ENCODE results near the gene UGT2B10. TPM values are rescaled to one million over a fixed set of nuclear protein-coding genes. Genes with fewer than 3 reads are reported as not detected.
"Not testable (repeated sequence)": the region's sequence is repeated elsewhere in the genome, so short reads cannot be mapped to it uniquely, and the experiment has no call there.

Gene UGT2B10
- not detected in 2 replicates for total RNA-seq

- H3K27me3 Mint-ChIP-seq (ENCODE audit: insufficient read depth); H3K9me3 Mint-ChIP-seq; H3K36me3 Mint-ChIP-seq (ENCODE audit: low read depth); intact Hi-C loops (cut with micrococcal nuclease); H3K4me3 Mint-ChIP-seq; H3K27ac Mint-ChIP-seq; DNase-seq (ENCODE audit: low spot score); H3K4me1 Mint-ChIP-seq (ENCODE audit: low read depth): not testable (repeated sequence)
Measured at GRCh38 chr4:68815617-68816409, at the start of gene UGT2B10. Gene UGT2B10 (plus strand): TSS chr4:68815994. CDS start chr4:68816020, 26 bp downstream.

DNA sequence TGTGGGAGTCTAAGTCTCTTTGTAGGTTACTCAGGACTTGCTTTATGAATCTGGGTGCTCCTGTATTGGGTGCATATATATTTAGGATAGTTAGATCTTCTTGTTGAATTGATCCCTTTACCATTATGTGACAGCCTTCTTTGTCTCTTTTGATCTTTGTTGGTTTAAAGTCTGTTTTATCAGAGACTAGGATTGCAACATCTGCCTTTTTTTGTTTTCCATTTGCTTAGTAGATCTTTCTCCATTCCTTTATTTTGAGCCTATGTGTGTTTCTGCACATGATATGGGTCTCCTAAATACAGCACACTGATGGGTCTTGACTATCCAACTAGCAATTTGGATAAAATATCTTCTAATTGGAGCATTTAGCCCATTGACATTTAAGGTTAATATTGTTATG is 44.0 kb upstream of the UGT2B10 start:
- H3K27me3 Mint-ChIP-seq (ENCODE audit: insufficient read depth); H3K36me3 Mint-ChIP-seq (ENCODE audit: low read depth); H3K9me3 Mint-ChIP-seq; intact Hi-C loops (cut with micrococcal nuclease); DNase-seq (ENCODE audit: low spot score); H3K4me1 Mint-ChIP-seq (ENCODE audit: low read depth); H3K4me3 Mint-ChIP-seq; H3K27ac Mint-ChIP-seq: not testable (repeated sequence)

DNA sequence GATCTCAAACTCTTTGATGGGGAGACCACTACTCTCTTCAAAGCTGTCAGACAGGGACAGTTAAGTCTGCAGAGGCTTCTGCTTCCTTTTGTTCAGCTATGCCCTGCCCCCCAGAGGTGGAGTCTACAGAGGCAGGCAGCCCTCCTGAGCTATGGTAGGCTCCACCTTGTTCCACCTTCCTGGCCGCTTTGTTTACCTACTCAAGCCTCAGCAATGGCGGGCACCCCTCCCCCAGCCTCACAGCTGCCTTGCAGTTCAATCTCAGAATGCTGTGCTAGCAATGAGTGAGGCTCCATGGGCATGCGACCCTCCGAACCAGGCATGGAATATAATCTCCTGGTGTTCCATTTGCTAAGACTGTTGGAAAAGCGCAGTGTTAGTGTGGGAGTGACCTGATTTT is 42.1 kb upstream of the UGT2B10 start:
- no peak overlapping the region for H3K27ac Mint-ChIP-seq
- no peak overlapping the region for H3K4me3 Mint-ChIP-seq
- H3K9me3 Mint-ChIP-seq: no peaks in the 10 kb centered on the region
- no peaks in the 10 kb centered on the region for H3K36me3 Mint-ChIP-seq (ENCODE audit: low read depth)
- H3K4me1 Mint-ChIP-seq (ENCODE audit: low read depth): no peaks in the 10 kb centered on the region
- intact Hi-C loops (cut with micrococcal nuclease): no loop called here
- no peak for DNase-seq (ENCODE audit: low spot score)
- H3K27me3 Mint-ChIP-seq (ENCODE audit: insufficient read depth): no peaks in the 10 kb centered on the region

- intact Hi-C loops (cut with micrococcal nuclease): no loop called here
Measured at GRCh38 chr4:68780232-68780631, 35.6 kb upstream of the UGT2B10 start.

DNA sequence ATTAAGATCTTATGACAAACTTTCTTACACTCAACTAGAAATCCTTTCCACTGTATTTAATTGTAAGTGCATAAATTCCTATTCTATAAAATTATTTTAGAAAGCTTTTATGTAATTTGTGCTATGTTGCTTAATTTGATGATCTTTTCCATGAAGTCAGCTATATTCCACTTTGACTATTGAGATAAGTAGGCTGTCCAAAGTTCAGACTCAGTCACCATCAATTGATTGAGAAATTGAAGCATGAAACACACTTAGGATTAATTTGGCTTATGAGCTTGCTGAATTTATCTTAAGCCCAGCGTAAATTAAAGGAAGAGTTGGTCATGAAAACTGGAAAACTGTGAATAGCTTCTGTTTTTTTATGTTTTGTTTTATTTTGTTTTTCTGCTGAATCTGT is 18.7 kb upstream of the UGT2B10 start:
- H3K36me3 Mint-ChIP-seq (ENCODE audit: low read depth): no peaks in the 10 kb centered on the region
- H3K4me1 Mint-ChIP-seq (ENCODE audit: low read depth): no peaks in the 10 kb centered on the region
- no peak overlapping the region for H3K4me3 Mint-ChIP-seq
- DNase-seq (ENCODE audit: low spot score): no peak
- no peaks in the 10 kb centered on the region for H3K27me3 Mint-ChIP-seq (ENCODE audit: insufficient read depth)
- H3K9me3 Mint-ChIP-seq: no peaks in the 10 kb centered on the region
- intact Hi-C loops (cut with micrococcal nuclease): no loop called here
- H3K27ac Mint-ChIP-seq: no peak overlapping the region

More at GRCh38 chr4:68780232-68780631, 35.6 kb upstream of the UGT2B10 start:
- H3K27me3 Mint-ChIP-seq (ENCODE audit: insufficient read depth): no peaks in the 10 kb centered on the region
- peaks cover 9% of the 10 kb centered on the region for H3K9me3 Mint-ChIP-seq
- no peak for DNase-seq (ENCODE audit: low spot score)
- H3K36me3 Mint-ChIP-seq (ENCODE audit: low read depth): no peaks in the 10 kb centered on the region
- no peak overlapping the region for H3K4me3 Mint-ChIP-seq
- no peaks in the 10 kb centered on the region for H3K4me1 Mint-ChIP-seq (ENCODE audit: low read depth)
- no peak overlapping the region for H3K27ac Mint-ChIP-seq

DNA sequence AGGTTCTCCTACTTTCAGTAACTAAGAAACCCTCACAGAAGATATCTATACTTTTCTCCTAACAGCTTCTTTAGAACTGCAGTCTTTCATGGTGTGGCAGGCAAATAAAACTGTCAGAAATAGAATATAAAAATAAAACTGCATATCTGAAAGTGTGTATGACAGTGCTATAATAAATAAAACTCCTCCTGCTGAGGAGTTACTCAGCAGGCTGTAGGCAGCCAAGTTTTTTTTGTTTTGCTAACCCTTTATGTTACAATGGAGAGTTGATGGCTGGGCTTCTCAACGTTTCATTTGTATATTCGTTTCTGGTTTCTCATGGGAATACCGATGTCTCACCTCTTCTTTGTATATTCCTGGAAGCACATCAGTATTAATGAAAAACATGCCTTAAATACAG is 18.2 kb upstream of the UGT2B10 start:
- no peak overlapping the region for H3K27ac Mint-ChIP-seq

DNA sequence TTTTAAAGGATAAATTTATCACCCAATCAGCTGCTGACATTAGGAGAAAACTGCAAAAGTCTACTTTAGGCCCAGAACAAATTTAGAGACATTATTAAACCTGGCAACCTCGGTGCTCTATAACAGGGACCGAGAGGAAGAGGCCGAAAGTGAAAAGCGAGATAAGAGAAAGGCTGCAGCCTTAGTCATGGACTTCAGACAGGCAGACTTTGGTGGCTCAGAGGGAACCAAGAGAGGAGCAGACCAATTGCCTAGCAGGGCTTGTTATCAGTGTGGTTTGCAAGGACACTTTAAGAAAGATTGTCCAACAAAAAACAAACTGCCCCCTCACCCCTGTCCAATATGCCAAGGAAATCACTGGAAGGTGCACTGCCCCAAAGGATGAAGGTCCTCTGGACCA is 12.8 kb upstream of the UGT2B10 start:
- Mint-ChIP-seq H3K36me3 (ENCODE audit: low read depth) (no peaks in the 10 kb centered on the region), H3K27me3 (ENCODE audit: insufficient read depth) (no peaks in the 10 kb centered on the region), H3K4me1 (ENCODE audit: low read depth) (no peaks in the 10 kb centered on the region), H3K9me3 (no peaks in the 10 kb centered on the region), H3K4me3 (no peak overlapping the region), H3K27ac (no peak overlapping the region)
- DNase-seq (ENCODE audit: low spot score): no peak
- intact Hi-C loops (cut with micrococcal nuclease): no loop called here

More for the DNA sequence above, 18.2 kb upstream of the UGT2B10 start:
- Mint-ChIP-seq H3K4me3 (no peak overlapping the region), H3K36me3 (ENCODE audit: low read depth) (no peaks in the 10 kb centered on the region), H3K9me3 (no peaks in the 10 kb centered on the region), H3K27me3 (ENCODE audit: insufficient read depth) (no peaks in the 10 kb centered on the region), H3K4me1 (ENCODE audit: low read depth) (no peaks in the 10 kb centered on the region)
- DNase-seq (ENCODE audit: low spot score): no peak
- intact Hi-C loops (cut with micrococcal nuclease): no loop called here

DNA sequence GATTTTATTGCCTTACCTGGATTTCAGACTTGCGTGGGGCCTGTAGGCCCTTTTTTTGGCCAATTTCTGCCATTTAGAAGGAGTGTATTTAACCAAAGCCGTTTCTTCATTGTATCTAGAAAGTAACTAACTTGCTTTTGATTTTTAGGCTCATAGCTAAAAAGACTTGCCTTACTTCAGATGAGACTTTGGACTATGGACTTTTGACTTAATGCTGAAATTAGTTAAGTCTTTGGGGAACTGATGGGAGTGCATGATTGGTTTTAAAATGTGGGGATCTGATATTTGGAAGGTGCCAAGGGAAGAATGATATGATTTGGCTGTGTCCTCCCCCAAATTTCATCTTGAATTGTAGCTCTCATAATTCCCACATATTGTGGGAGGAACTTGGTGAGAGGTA is 7.7 kb upstream of the UGT2B10 start:
- Mint-ChIP-seq H3K4me1 (ENCODE audit: low read depth) (no peaks in the 10 kb centered on the region), H3K27ac (no peak overlapping the region), H3K4me3 (no peak overlapping the region), H3K9me3 (no peaks in the 10 kb centered on the region), H3K27me3 (ENCODE audit: insufficient read depth) (no peaks in the 10 kb centered on the region), H3K36me3 (ENCODE audit: low read depth) (no peaks in the 10 kb centered on the region)
- no peak for DNase-seq (ENCODE audit: low spot score)
- intact Hi-C loops (cut with micrococcal nuclease): no loop called here

- H3K4me3 Mint-ChIP-seq: no peak overlapping the region
- no peak for DNase-seq (ENCODE audit: low spot score)
- H3K4me1 Mint-ChIP-seq (ENCODE audit: low read depth): no peaks in the 10 kb centered on the region
- intact Hi-C loops (cut with micrococcal nuclease): no loop called here
- no peaks in the 10 kb centered on the region for H3K27me3 Mint-ChIP-seq (ENCODE audit: insufficient read depth)
- no peaks in the 10 kb centered on the region for H3K36me3 Mint-ChIP-seq (ENCODE audit: low read depth)
- no peak overlapping the region for H3K27ac Mint-ChIP-seq
- no peaks in the 10 kb centered on the region for H3K9me3 Mint-ChIP-seq
Measured at GRCh38 chr4:68810919-68811318, 4.9 kb upstream of the UGT2B10 start.

- intact Hi-C loops (cut with micrococcal nuclease); H3K9me3 Mint-ChIP-seq; DNase-seq (ENCODE audit: low spot score); H3K27me3 Mint-ChIP-seq (ENCODE audit: insufficient read depth); H3K36me3 Mint-ChIP-seq (ENCODE audit: low read depth); H3K27ac Mint-ChIP-seq; H3K4me1 Mint-ChIP-seq (ENCODE audit: low read depth); H3K4me3 Mint-ChIP-seq: not testable (repeated sequence)
Measured at GRCh38 chr4:68816410-68817265, 844 bp downstream of the UGT2B10 start.

DNA sequence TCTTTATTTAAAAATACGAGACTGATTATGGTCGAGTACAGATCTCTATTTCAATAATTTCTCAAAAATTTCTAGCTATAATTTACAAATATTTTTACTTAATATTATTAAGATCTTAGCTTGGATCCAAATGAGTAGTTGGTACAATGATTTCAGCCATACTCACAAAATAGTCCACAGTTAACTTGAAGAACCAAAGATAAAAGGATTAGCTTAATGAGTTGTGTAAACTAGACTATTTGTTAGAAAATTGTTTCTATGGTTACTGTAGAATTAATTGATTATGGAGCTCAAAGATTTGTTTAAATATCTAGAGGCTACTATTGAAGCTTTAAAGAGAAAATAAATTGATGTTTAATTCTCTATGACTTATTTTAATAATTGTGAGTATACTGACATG is 1.6 kb downstream of the UGT2B10 start:
- no peak for DNase-seq (ENCODE audit: low spot score)
- intact Hi-C loops (cut with micrococcal nuclease): no loop called here

GRCh38 chr4:68818030-68818462 is 2.3 kb downstream of the UGT2B10 start:
- H3K27ac Mint-ChIP-seq; H3K4me3 Mint-ChIP-seq; intact Hi-C loops (cut with micrococcal nuclease); DNase-seq (ENCODE audit: low spot score); H3K9me3 Mint-ChIP-seq; H3K36me3 Mint-ChIP-seq (ENCODE audit: low read depth); H3K27me3 Mint-ChIP-seq (ENCODE audit: insufficient read depth); H3K4me1 Mint-ChIP-seq (ENCODE audit: low read depth): not testable (repeated sequence)

More for the DNA sequence above, 1.6 kb downstream of the UGT2B10 start:
- H3K4me3 Mint-ChIP-seq: no peak overlapping the region
- H3K27me3 Mint-ChIP-seq (ENCODE audit: insufficient read depth): peaks cover 2% of the 10 kb centered on the region
- H3K27ac Mint-ChIP-seq: no peak overlapping the region
- no peaks in the 10 kb centered on the region for H3K4me1 Mint-ChIP-seq (ENCODE audit: low read depth)
- H3K9me3 Mint-ChIP-seq: no peaks in the 10 kb centered on the region
- H3K36me3 Mint-ChIP-seq (ENCODE audit: low read depth): no peaks in the 10 kb centered on the region

- Mint-ChIP-seq H3K27me3 (ENCODE audit: insufficient read depth) (no peaks in the 10 kb centered on the region), H3K36me3 (ENCODE audit: low read depth) (no peaks in the 10 kb centered on the region), H3K4me3 (no peak overlapping the region), H3K9me3 (no peaks in the 10 kb centered on the region), H3K27ac (no peak overlapping the region), H3K4me1 (ENCODE audit: low read depth) (no peaks in the 10 kb centered on the region)
- intact Hi-C loops (cut with micrococcal nuclease): no loop called here
- DNase-seq (ENCODE audit: low spot score): no peak
Measured at GRCh38 chr4:68831642-68832041, 15.8 kb downstream of the UGT2B10 start.

All from activated T-helper 1 cell treated with anti-CD3 and anti-CD28 coated beads, Interleukin-12 subunit alpha, Interleukin-12 subunit beta, Interleukin-2, Interleukin-4 antibody, amounts not matched to agents 30 ng/mL and 10 ng/mL and 1 ng/mL, durations not matched to agents 14 hours and 24 hours and 36 hours (primary cell).